Dermis blood vessel endothelial cell (primary cell): ENCODE measurements around the gene VPS37B. TPM values are rescaled to one million over a fixed set of nuclear protein-coding genes. Genes with fewer than 3 reads are reported as not detected.

Experiments
- DNase-seq: peaks from one replicate; pipeline ENCODE4 v3.0.0; 2010
- total RNA-seq: library from RNA; depleted of rRNA; stranded (reverse); fragments of >200 nt; gene quantifications from 2 replicates; pipeline ENCODE4 v1.2.3, GENCODE V29; 2014

Gene VPS37B
- total RNA-seq, 1 donor from 2014 or later = 19.6 TPM

DNA sequence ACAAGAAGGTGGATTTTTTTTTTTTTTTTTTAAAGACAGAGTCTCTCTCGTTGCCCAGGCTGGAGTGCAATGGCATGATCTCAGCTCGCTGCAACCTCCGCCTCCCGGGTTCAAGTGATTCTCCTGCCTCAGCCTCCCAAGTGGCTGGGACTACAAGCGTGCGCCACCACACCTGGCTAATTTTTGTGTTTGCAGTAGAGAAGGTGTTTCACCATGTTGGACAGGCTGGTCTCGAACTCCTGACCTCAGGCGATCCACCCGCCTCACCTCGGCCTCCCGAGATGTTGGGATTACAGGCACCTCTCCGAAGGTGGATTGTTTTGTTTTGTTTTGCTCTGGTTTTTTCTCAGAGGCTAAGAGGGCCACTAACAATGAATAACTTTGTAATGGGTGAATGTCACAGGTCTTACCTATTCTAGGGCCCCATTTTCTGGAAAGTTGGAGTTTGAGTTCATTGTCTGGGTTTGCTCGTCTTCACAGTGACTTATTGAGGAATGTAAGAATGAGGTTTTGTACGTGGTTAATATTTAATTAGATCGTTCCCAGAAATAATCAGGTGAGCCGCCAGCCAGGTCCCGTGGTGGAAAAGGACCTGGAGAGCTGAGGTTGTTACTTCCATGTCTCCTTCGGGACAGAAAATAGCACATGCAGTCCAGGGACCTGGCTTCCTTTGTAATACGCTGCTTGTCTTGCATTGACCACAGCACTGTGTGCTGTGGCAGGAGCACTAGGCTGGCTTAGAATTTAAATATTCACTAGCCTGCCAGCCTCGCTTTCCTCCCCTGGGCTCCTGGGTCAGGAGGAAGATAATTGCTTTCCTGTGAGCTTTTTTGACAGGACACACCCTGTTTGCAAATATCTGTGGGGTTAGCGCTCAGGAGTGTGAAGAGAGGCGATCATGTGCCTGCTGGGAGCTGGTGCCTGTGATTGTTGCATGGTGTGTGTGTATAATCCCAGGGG lies 58.3 kb downstream of the VPS37B start:
- DNase-seq = no peak

DNA sequence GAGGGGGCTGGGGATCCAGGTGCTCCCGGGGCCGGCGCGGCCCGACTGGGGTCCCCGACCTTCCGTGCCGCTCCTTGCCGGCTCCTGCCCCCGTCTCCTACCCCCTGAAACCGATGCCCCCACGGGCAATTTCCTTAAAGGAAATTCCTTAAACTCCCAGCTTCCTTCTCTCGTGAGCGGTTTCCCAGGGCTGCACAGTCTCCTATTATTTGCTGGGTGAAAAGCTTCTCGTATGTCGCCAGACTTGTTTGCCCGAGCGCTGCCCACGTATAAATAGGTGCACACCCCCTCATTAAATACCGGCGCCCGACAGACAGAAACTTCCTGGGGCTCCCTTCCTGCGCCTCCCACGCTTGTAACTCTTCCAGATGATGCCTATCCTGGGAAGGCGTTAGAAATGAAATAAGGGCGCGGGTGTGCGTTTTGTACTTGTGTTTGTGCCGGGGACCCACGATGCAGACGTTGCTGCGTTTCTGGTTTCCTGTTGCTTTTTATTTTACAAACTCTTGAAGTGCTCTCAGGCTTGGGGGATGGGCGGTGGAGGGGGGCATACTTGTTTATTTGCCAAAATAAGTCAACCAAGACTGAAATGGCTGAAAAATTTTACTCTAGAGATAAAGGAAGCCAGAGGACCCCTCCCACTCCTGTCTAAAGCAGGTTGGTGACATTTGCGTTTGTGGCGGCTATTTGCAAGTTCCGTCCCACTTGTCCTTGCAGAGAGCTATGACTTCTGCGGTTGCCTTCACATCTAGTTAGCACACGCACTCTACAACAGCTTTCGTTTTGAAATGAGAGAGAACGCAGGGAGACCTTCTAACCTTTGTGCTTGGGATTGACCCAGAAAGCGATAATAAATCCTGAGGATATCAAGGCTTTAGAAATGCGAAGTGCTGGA lies 59.6 kb downstream of the VPS37B start:
- peak; percentile 77 for DNase-seq

- DNase-seq = peak; percentile 42
Observed at GRCh38 chr12:122835750-122836026, 60.2 kb downstream of the VPS37B start.

DNA sequence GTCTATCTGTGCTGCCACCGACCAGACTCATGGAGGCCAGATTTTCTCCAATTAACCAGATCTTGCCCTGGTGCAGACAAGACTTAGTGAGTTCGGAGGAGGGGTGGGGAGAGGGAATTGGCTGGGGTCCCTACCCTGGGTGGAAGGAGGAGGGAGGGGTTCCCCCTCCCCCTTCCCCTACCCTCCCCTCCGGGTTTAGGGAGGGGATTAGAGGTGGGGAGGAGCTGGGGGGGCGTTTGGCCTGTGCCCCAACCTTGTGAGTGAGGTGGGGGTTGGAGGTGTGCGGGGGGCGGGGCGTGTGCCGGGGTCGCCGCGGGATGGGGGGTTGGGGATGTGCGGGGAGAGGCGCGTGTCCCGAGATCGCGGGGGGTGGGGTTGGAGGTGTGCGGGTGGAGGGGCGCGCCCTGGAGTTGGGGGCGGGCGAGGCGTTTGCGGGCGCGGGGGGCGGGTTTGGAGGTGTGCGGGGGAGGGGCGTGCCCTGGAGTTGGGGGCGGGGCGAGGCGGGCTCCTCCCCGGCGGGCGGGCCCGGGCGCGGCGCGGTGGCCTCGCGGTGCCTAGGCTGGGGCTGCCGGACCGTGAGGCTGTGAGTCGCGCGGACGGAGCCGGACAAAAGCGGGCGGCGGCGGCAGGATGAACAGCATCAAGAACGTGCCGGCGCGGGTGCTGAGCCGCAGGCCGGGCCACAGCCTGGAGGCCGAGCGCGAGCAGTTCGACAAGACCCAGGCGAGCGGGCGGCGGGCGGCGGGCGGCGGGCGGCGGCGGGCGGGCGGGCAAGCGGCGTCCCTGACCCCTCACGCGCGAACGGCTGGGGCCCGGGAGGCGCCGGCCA lies 60.8 kb downstream of the VPS37B start, which contains the start of gene HIP1R:
TSS of gene HIP1R (plus strand) at position 537 of the 829 bp plus-strand sequence. CDS start at position 631, 94 bp downstream.
- DNase-seq = peak; percentile 64

- peak; percentile 79 for DNase-seq
Observed at GRCh38 chr12:122834104-122834920, 61.6 kb downstream of the VPS37B start.

GRCh38 chr12:122830517-122831214 lies 65.3 kb downstream of the VPS37B start:
- DNase-seq = no peak

GRCh38 chr12:122827258-122827657 lies 68.7 kb downstream of the VPS37B start:
- no peak for DNase-seq

DNA sequence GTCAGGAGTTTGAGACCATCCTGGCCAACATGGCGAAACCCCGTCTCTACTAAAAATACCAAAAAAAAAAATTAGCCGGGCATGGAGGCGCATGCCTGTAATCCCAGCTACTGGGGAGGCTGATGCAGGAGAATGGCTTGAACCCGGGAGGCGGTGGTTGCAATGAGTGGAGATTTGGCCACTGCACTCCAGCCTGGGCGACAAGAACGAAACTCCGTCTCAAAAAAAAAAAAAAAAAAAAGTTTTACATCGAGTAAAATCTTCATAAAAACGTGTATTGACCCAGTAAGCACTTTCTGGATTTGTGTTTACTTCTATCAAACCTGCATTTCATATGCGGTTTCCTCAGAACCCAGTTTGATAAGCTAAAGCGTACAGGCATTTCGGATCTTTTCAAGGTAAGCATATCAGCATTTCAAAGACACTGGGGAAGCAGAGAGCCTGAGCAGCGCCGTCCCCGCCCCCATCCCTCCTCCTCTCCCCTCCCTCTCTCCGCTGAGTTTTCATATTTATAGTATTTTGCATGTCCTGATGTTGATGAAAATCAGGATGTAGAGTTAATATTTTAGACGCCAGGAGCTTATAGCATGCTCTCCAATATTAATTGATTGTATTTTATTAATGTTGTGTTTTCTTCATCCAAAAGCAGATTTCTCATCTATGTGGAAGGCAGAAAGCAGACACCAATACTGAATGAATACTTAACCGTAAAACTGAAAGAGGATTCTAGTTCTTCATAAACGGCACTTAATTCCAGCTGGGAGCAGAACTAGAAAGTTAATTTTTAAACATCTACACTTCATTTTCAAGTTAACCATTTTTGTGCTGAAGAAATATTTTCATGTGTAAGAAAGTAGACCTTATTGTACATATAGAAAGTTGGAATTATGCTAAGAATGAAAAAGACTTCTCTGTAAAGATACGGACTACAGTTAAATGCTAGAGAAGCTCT lies 69.9 kb downstream of the VPS37B start:
- DNase-seq = no peak

GRCh38 chr12:122823429-122823828 lies 72.5 kb downstream of the VPS37B start:
- no peak for DNase-seq

GRCh38 chr12:122820838-122821271 lies 75.1 kb downstream of the VPS37B start:
- DNase-seq = no peak

DNA sequence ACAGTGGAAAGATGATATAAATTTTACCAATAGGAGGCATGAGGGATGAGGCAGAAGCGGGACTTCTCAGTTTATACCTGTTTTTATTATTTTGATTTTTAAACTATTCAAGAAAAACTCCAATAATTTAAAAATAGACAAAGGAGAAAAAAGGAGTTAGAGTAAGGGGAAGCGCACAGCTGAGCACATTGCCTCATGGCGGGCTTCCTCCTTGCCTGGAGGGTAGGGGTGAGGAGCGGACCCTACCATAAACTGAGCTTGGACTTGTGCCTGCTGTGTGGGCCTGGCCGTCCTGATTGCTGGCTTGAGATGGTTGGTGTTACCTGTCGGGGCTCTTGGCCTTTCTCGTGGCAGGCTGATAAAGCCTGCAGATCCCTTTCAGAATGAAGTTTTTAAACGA lies 75.8 kb downstream of the VPS37B start:
- no peak for DNase-seq

- no peak for DNase-seq
Observed at GRCh38 chr12:122819209-122819785, 76.6 kb downstream of the VPS37B start.

Other genes with a start within 250 kb of the VPS37B start
- not detected in 2 replicates for gene HCAR2, start 192.8 kb downstream of the VPS37B start, total RNA-seq
- not detected in 2 replicates for gene HCAR3, start 179.3 kb downstream of the VPS37B start, total RNA-seq
- 0.05 TPM in 1 of 2 replicates, not detected in the other for gene HCAR1, start 165.3 kb downstream of the VPS37B start, total RNA-seq
- gene DENR, start 143.3 kb downstream of the VPS37B start, total RNA-seq = 27.1 and 39.8 TPM in 2 replicates
- gene CCDC62, start 121.6 kb downstream of the VPS37B start, total RNA-seq = 0.23 and 0.51 TPM in 2 replicates
- 132 and 200 TPM in 2 replicates for gene HIP1R, start 60.7 kb downstream of the VPS37B start, total RNA-seq
- gene ABCB9, start 70.3 kb upstream of the VPS37B start, total RNA-seq = 8.5 and 10.9 TPM in 2 replicates
- 10.4 and 11.4 TPM in 2 replicates for gene OGFOD2, start 79.1 kb upstream of the VPS37B start, total RNA-seq
- gene ARL6IP4, start 84.6 kb upstream of the VPS37B start, total RNA-seq = 213 and 267 TPM in 2 replicates